Tibial nerve (tissue), 4 donors: ENCODE measurements around the gene GARRE1. TPM values are rescaled to one million over a fixed set of nuclear protein-coding genes. Genes with fewer than 3 reads are reported as not detected.
"Not testable (repeated sequence)": the region's sequence is repeated elsewhere in the genome, so short reads cannot be mapped to it uniquely, and the experiment has no call there.

ENCODE experiments used
- DNase-seq, 2 donors: peaks; one replicate each; pipeline ENCODE4 v3.0.0-alpha.2; 2019; ENCODE audit warnings: low spot score in 2 of 2
- H3K27ac ChIP-seq, 4 donors: fragments of 200-600 bp; sonication (generic) in 3 of 4; one replicate each; pipeline ENCODE4 v1.5.1; 2017 to 2019; ENCODE audit warnings: mild to moderate bottlenecking in 1 of 4
- H3K27me3 ChIP-seq, 2 donors: fragments of 200-600 bp; sonication (generic) in 1 of 2; one replicate each; pipeline versions ENCODE4 v1.5.1 to v1.6.0; 2017 to 2019
- H3K36me3 ChIP-seq, 3 donors: fragments of 200-600 bp; sonication (generic); one replicate each; pipeline ENCODE4 v1.5.1; 2018 to 2019
- H3K4me1 ChIP-seq, 4 donors: fragments of 200-600 bp; sonication (generic) in 3 of 4; one replicate each; pipeline ENCODE4 v1.5.1; 2017 to 2019
- H3K4me3 ChIP-seq, 4 donors: fragments of 200-600 bp; sonication (generic) in 3 of 4; one replicate each; pipeline ENCODE4 v1.5.1; 2017 to 2019; ENCODE audit warnings: mild to moderate bottlenecking in 1 of 4, moderate library complexity in 1 of 4
- H3K9me3 ChIP-seq, 4 donors: fragments of 200-600 bp; sonication (generic) in 3 of 4; one replicate each; pipeline ENCODE4 v1.5.1; 2017 to 2019
- EP300 ChIP-seq, 2 donors: sonication (generic); formaldehyde crosslinking; IDR thresholded peaks; one replicate each; pipeline ENCODE4 v1.6.1; 2017; ENCODE audit warnings: antibody characterized with exemption in 2 of 2, mild to moderate bottlenecking in 1 of 2
- POLR2A ChIP-seq, 2 donors: fragments of 450-650 bp; IDR thresholded peaks; one replicate each; pipeline ENCODE4 v1.6.1; 2017; ENCODE audit warnings: antibody characterized with exemption in 2 of 2, mild to moderate bottlenecking in 2 of 2, moderate library complexity in 2 of 2
- WGBS, 2 donors: methylation state at CpG; one replicate each; pipeline ENCODE4 v1.1.5; 2018; 5-methylcytosine and 5-hydroxymethylcytosine counted together
- total RNA-seq, 4 donors: library from RNA; depleted of rRNA; stranded (reverse); fragments of >200 nt; gene quantifications; one replicate each; pipeline ENCODE4 v1.1.0, GENCODE V29; 2016
- TF ChIP-seq, protein P1 (sequence below), 5 experiments: fragments of 200-600 bp in 3 of 5; fragments of 450-650 bp in 2 of 5; sonication (generic) in 3 of 5; IDR thresholded peaks; one replicate each; pipeline ENCODE4 v1.5.1; 2016 to 2019; ENCODE audit warnings: antibody characterized with exemption in 5 of 5, mild to moderate bottlenecking in 3 of 5, moderate library complexity in 2 of 5

Gene GARRE1
- total RNA-seq, 4 donors from 2014 or later: 21.6 to 35.4 (median 30.9) TPM

DNA sequence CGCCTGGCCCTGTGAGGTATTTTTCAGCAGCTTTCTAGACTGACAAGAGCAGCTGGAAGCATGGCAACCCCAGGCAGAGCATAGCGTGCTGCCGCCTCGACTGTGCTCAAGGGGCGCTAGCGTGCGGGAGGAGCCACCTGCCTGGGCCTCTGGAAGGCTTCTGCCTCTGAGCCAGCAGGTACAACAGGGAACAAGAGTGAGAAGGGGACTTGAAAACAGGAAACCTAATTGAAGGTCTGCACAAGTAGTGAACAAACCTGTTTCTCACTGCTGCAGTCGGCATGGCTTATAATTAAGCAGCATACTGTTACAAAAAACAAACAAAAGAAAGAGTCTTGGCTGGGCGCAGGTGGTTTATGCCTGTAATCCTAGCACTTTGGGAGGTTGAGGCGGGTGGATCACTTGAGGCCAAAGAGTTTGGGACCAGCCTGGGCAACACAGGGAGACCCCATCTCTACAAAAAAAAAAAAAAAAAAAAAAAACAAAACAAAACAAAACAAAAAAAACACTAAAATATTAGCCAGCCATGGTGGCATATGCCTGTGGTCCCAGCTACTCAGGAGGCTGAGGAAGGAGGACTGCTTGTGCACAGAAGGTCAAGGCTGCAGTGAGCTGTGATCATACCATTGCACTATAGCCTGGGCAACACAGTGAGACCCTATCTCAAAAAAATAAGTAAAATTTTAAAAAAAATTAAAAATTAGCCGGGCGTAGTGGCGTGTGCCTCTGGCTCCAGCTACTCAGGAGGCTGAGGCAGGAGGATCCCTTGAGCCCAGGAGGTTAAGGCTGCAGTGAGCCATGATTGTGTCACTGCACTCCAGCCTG lies 12.6 kb upstream of the GARRE1 start:
- 78 to 82% methylated on average over 12 to 13 of the region's 13 CpGs for WGBS, 2 donors
- no peak for DNase-seq

DNA sequence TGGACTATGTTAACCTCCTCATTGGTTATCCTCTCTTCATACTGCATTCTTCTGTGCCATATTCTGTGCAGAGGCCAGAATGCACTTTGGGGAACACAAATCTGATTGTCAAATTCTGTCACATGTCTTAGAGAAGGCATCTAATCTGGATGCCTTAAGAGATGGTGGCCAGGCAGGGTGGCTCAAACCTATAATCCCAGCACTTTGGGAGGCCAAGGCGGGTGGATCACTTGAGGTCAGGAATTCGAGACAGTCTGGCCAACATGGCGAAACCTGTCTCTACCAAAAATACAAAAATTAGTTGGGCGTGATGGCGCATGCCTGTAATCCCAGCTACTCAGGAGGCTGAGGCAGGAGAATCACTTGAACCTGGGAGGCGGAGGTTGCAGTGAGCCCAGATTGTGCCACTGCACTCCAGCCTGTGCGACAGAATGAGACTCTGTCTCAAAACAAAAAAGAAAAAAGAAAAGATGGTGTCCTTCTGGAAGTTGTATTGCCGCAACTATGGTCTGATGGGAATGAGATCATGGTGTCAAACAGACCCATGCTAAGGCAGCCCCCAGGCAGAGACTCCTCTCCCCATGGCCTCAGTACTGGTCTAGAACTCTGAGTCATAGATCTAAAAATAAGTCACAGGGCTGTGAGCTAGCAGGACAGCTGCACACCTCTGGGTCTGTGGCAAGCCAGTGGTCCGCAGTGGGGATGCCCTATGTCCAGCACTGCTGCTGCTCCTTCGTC lies 11.0 kb upstream of the GARRE1 start:
- not testable (repeated sequence) for H3K36me3 ChIP-seq, H3K9me3 ChIP-seq, H3K4me3 ChIP-seq, H3K4me1 ChIP-seq, H3K27ac ChIP-seq, DNase-seq, H3K27me3 ChIP-seq
- 93 to 94% methylated on average over 10 of the region's 10 CpGs for WGBS, 2 donors

More for the DNA sequence above, 12.6 kb upstream of the GARRE1 start:
- Histone ChIP-seq H3K4me3 (no peak overlapping the region), H3K9me3 (no peaks in the 10 kb centered on the region), H3K4me1 (peaks cover 0 to 2% (median 0%) of the 10 kb centered on the region in 4 donors), H3K36me3 (no peaks in the 10 kb centered on the region), H3K27ac (no peak overlapping the region), H3K27me3 (no peaks in the 10 kb centered on the region)
- TF ChIP-seq POLR2A (IDR thresholded peaks at IDR 0.05) (no peak), EP300 (IDR thresholded peaks at IDR 0.05) (no peak)
- TF ChIP-seq, protein P1, sequence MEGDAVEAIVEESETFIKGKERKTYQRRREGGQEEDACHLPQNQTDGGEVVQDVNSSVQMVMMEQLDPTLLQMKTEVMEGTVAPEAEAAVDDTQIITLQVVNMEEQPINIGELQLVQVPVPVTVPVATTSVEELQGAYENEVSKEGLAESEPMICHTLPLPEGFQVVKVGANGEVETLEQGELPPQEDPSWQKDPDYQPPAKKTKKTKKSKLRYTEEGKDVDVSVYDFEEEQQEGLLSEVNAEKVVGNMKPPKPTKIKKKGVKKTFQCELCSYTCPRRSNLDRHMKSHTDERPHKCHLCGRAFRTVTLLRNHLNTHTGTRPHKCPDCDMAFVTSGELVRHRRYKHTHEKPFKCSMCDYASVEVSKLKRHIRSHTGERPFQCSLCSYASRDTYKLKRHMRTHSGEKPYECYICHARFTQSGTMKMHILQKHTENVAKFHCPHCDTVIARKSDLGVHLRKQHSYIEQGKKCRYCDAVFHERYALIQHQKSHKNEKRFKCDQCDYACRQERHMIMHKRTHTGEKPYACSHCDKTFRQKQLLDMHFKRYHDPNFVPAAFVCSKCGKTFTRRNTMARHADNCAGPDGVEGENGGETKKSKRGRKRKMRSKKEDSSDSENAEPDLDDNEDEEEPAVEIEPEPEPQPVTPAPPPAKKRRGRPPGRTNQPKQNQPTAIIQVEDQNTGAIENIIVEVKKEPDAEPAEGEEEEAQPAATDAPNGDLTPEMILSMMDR (IDR thresholded peaks at IDR 0.05): peak in 1 of 5 experiments; percentile 20

DNA sequence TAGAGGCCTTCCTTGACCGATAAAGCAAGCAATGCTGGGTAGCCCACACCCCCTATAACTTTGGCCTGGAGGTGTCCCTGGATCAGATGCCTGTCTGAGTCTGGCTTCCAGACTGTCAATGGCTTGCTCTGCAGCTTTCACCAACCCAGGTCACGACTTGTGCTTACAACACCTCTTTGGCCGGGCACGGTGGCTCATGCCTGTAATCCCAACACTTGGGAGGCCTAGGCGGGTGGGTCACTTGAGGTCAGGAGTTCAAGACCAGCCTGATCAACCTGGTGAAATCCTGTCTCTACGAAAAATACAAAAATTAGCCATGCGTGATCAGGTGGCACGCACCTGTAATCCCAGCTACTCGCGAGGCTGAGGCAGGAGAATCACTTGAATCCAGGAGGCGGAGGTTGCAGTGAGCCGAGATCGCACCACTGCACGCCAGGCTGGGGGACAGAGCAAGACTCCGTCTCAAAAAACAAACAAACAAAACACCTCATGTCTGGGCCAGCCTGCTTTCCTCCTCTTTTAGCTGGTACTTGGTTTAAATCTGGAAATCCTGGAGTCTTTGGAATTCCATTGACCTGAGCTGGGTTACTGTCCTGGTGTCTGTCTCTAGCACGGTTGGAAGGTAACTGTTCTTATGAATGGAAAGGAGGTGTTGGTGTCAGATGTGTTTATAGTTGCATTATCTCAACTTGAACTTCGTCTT lies 10.3 kb upstream of the GARRE1 start:
- Histone ChIP-seq H3K27ac (no peak overlapping the region), H3K4me3 (no peak overlapping the region), H3K4me1 (no peaks in the 10 kb centered on the region), H3K36me3 (no peaks in the 10 kb centered on the region), H3K9me3 (no peaks in the 10 kb centered on the region), H3K27me3 (no peaks in the 10 kb centered on the region)
- DNase-seq: no peak
- TF ChIP-seq, protein P1 (IDR thresholded peaks at IDR 0.05): no peak
- no peak for TF ChIP-seq EP300 (IDR thresholded peaks at IDR 0.05)
- no peak for TF ChIP-seq POLR2A (IDR thresholded peaks at IDR 0.05)
- 88 to 89% methylated on average over 14 to 17 of the region's 17 CpGs for WGBS, 2 donors

DNA sequence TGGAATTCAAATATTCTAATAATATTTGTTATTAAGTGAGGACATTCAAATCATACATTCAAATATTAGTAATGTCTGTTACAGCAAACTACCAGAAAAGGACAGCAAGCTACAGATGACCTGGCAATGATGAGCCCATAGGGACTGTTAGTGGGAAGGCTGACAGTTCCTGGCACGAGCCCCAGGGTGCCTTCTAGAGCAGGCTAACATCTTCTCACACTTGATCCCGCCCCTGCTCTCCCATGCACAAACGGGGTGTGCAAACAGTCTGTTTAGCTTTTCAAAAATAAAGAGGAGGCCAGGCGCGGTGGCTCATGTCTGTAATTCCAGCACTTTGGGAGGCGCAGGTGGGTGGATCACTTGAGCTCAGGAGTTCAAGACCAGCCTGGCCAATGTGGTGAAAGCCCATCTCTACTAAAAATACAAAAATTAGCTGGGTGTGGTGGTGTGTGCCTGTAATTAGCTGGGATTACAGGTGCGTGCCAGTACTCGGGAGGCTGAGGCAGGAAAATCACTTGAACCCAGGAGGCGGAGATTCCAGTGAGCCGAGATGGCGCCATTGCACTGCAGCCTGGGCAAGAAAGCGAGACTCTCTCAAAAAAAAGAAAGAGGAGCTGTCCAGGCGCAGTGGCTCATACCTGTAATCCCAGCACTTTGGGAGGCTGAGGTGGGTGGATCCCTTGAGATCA lies 9.6 kb upstream of the GARRE1 start:
- no peaks in the 10 kb centered on the region for H3K36me3 ChIP-seq
- 77 to 80% methylated on average over 13 of the region's 13 CpGs for WGBS, 2 donors
- no peaks in the 10 kb centered on the region for H3K9me3 ChIP-seq
- H3K27ac ChIP-seq: no peak overlapping the region
- no peak for DNase-seq
- H3K4me3 ChIP-seq: no peak overlapping the region
- H3K27me3 ChIP-seq: no peaks in the 10 kb centered on the region
- no peaks in the 10 kb centered on the region for H3K4me1 ChIP-seq
- TF ChIP-seq POLR2A (IDR thresholded peaks at IDR 0.05) (no peak), EP300 (IDR thresholded peaks at IDR 0.05) (no peak)
- TF ChIP-seq, protein P1 (IDR thresholded peaks at IDR 0.05): no peak

DNA sequence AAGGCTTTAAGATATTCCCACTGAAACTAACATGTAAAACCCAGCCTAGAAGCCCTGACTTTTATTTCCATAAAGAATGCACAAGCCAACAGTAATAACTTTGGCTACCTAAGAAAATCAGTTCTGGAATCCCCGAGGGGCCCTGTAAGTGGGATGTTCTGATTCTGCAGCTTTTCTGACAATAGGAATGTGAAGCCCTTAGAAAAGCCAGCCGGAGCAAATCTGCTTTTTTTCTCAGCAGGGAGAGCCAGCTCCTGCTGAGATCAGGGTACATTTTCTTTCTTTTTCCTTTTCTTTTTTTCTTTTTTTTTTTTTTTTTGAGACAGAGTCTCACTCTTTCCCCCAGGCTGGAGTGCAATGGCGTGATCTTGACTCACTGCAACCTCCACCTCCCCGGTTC lies 8.0 kb upstream of the GARRE1 start:
- Histone ChIP-seq H3K4me1 (no peaks in the 10 kb centered on the region), H3K27ac (no peak overlapping the region), H3K27me3 (no peaks in the 10 kb centered on the region), H3K9me3 (no peaks in the 10 kb centered on the region), H3K4me3 (no peak overlapping the region), H3K36me3 (no peaks in the 10 kb centered on the region)
- no peak for DNase-seq
- TF ChIP-seq POLR2A (IDR thresholded peaks at IDR 0.05): no peak
- TF ChIP-seq, protein P1 (IDR thresholded peaks at IDR 0.05): no peak
- no peak for TF ChIP-seq EP300 (IDR thresholded peaks at IDR 0.05)
- WGBS, 2 donors: 71 to 75% methylated on average over 4 of the region's 4 CpGs
